MCF 10A (cell line): Measurements from ENCODE around the gene NAP1L2. TPM values are rescaled to one million over a fixed set of nuclear protein-coding genes. Genes with fewer than 3 reads are reported as not detected.
"Not testable (repeated sequence)": the region's sequence is repeated elsewhere in the genome, so short reads cannot be mapped to it uniquely, and the experiment has no call there.

Source experiments
- BruUV-seq: library from RNA; stranded (reverse); fragments of 400-500 nt; replicated peaks from 2 replicates; lab custom pipeline; 2021; lab: Mats Ljungman, UMichigan
- CTCF ChIA-PET: fragments of 300-600 bp; sonication (Branson Sonifier 250); formaldehyde crosslinking; extraction: SDS; loops from one replicate; lab custom pipeline; 2021; ENCODE audit warnings: antibody characterized with exemption, inconsistent platforms; lab: Yijun Ruan, JAX
- POLR2A ChIA-PET: fragments of 300-600, 350-650 bp; sonication (Branson Sonifier 250); formaldehyde crosslinking; extraction: SDS; loops from one replicate; lab custom pipeline; 2020; ENCODE audit warnings: antibody characterized with exemption, inconsistent platforms; lab: Yijun Ruan, JAX
- DNase-seq: peaks from one replicate; pipeline ENCODE4 v3.0.0-alpha.2; 2018; ENCODE audit not compliant: unreplicated experiment
- H3K27ac Mint-ChIP-seq: one replicate; pipeline ENCODE4 v1.8.0; 2022; ENCODE audit warnings: mild to moderate bottlenecking, low read depth, mixed read lengths; ENCODE audit not compliant: unreplicated experiment
- H3K27me3 Mint-ChIP-seq: one replicate; pipeline ENCODE4 v1.8.0; 2022; ENCODE audit warnings: mixed read lengths; ENCODE audit not compliant: insufficient read depth, unreplicated experiment
- H3K36me3 Mint-ChIP-seq: one replicate; pipeline ENCODE4 v1.8.0; 2022; ENCODE audit warnings: mild to moderate bottlenecking, moderate library complexity, mixed read lengths; ENCODE audit not compliant: insufficient read depth, unreplicated experiment
- H3K4me1 Mint-ChIP-seq: one replicate; pipeline ENCODE4 v1.8.0; 2022; ENCODE audit warnings: mixed read lengths; ENCODE audit not compliant: insufficient read depth, unreplicated experiment
- H3K4me3 Mint-ChIP-seq: one replicate; pipeline ENCODE4 v1.8.0; 2022; ENCODE audit warnings: mild to moderate bottlenecking, moderate library complexity, mixed read lengths; ENCODE audit not compliant: unreplicated experiment
- H3K9me3 Mint-ChIP-seq: one replicate; pipeline ENCODE4 v1.8.0; 2022; ENCODE audit warnings: mixed read lengths; ENCODE audit not compliant: unreplicated experiment
- intact Hi-C: fragments of 100-400 bp; cut with micrococcal nuclease; formaldehyde crosslinking; loops from 2 replicates; pipeline ENCODE4 v1.14.1; 2022
- total RNA-seq: library from RNA; stranded (reverse); gene quantifications from 2 replicates; pipeline ENCODE4 v1.2.3, GENCODE V29; 2022
- TF ChIP-seq, protein P1 (sequence below): fragments of 200-600 bp; IDR thresholded peaks from one replicate; pipeline ENCODE4 v1.8.0; 2022; ENCODE audit warnings: antibody characterized with exemption, mild to moderate bottlenecking; ENCODE audit not compliant: unreplicated experiment

Gene NAP1L2
- total RNA-seq, 1 experiment from 2014 or later = not detected

DNA sequence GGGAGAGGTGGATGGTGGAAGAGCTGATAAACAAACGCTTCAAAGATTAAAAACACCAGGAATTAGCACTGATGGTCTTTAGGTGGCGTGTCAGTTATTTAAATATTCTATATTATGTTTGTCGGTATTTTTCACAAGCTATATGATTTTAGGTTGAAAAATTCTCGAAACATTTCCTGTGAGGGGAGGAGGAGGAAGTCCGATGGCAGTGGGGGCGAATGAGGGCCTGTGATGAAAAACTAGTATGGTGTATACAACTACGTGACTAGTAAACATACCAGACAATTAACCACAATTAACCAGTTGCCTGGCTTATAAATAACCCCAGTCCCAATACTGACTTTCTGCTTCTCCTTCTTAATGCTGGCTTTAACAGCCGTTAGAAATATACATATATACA lies 595 bp upstream of the NAP1L2 start:
- peaks cover 61% of the 10 kb centered on the region for H3K27me3 Mint-ChIP-seq
- CTCF ChIA-PET = no interaction called here
- intact Hi-C loops = no loop called here
- TF ChIP-seq, protein P1, sequence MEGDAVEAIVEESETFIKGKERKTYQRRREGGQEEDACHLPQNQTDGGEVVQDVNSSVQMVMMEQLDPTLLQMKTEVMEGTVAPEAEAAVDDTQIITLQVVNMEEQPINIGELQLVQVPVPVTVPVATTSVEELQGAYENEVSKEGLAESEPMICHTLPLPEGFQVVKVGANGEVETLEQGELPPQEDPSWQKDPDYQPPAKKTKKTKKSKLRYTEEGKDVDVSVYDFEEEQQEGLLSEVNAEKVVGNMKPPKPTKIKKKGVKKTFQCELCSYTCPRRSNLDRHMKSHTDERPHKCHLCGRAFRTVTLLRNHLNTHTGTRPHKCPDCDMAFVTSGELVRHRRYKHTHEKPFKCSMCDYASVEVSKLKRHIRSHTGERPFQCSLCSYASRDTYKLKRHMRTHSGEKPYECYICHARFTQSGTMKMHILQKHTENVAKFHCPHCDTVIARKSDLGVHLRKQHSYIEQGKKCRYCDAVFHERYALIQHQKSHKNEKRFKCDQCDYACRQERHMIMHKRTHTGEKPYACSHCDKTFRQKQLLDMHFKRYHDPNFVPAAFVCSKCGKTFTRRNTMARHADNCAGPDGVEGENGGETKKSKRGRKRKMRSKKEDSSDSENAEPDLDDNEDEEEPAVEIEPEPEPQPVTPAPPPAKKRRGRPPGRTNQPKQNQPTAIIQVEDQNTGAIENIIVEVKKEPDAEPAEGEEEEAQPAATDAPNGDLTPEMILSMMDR = no peak
- DNase-seq = no peak
- no TSS peak for BruUV-seq
- H3K4me1 Mint-ChIP-seq = no peaks in the 10 kb centered on the region
- peak overlapping the region; percentile 54 for H3K4me3 Mint-ChIP-seq
- no peaks in the 10 kb centered on the region for H3K36me3 Mint-ChIP-seq
- POLR2A ChIA-PET = no interaction called here
- H3K9me3 Mint-ChIP-seq = no peaks in the 10 kb centered on the region
- H3K27ac Mint-ChIP-seq = no peak overlapping the region

DNA sequence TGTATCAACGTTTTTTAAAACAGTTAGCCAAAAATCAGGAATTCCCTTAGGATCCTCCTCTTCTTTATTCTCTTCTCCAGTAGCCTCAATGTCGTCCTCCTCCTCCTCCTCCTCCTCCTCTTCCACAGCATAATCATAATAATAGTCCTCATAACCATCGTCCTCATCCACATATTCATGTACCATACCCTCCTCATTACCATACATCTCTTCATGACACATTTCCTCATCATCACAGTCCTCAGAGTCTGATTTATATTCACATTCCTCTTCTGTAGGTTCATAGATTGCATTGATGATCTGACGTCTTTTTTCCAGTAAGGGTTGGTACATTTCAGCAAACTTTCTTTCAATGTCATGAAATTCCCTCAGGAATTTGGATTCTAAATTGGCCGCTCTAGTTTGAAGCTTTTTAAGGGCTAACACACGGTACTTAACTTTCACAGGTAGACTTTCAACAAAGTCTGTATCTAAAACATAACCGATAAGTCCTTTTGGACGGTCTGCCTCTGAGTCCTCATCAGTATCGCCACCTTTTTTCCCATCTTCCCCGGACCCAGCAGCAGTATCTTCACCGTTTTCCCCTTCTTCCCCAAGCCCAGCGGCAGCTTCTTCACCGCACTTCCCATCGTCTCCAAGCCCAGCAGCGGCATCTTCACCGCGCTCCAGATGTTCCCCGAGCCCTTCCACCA lies 771 bp downstream of the NAP1L2 start:
- no peak overlapping the region for H3K27ac Mint-ChIP-seq
- ChIA-PET CTCF (interaction anchor here (0.6 kb wide), 1 partner anchor 174 kb away, joined by 4 read pairs; no protein-coding TSS in a partner anchor), POLR2A (no interaction called here)
- no TSS peak for BruUV-seq
- peaks cover 61% of the 10 kb centered on the region for H3K27me3 Mint-ChIP-seq
- no peaks in the 10 kb centered on the region for H3K36me3 Mint-ChIP-seq
- DNase-seq = no peak
- H3K4me1 Mint-ChIP-seq = no peaks in the 10 kb centered on the region
- TF ChIP-seq, protein P1 = no peak
- intact Hi-C loops = no loop called here
- H3K9me3 Mint-ChIP-seq = no peaks in the 10 kb centered on the region
- H3K4me3 Mint-ChIP-seq = peak overlapping the region; percentile 54

- intact Hi-C loops = no loop called here
- Mint-ChIP-seq H3K4me1 (no peaks in the 10 kb centered on the region), H3K9me3 (no peaks in the 10 kb centered on the region), H3K36me3 (no peaks in the 10 kb centered on the region), H3K27ac (no peak overlapping the region), H3K4me3 (no peak overlapping the region), H3K27me3 (peaks cover 36% of the 10 kb centered on the region)
- ChIA-PET CTCF (no interaction called here), POLR2A (no interaction called here)
- DNase-seq = no peak
- no TSS peak for BruUV-seq
- TF ChIP-seq, protein P1 = no peak
Observed at GRCh38 chrX:73206366-73206765, 8.3 kb downstream of the NAP1L2 start.

DNA sequence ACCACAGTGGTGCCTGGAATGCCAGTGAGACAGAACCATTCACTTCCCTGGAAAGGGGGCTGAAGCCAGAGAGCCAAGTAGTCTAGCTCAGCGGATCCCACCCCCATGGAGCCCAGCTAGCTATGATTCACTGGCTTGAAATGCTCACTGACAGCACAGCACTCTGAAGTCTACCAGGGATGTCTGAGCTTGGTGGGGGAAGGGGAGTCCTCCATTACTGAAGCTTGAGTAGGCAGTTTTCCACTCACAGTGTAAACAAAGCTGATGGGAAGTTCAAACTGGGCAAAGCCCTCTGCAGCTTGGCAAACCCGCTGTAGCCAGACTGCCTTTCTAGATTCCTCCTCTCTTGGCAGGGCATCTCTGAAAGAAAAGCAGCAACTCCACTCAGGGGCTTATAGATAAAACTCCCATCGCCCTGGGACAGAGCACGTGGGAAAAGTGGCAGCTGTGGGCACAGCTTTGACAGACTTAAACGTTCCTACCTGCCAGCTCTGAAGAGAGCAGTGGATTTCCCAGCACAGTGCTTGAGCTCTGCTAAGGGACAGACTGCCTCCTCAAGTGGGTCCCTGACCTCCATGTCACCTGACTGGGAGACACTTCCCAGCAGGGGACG lies 32.0 kb downstream of the NAP1L2 start:
- intact Hi-C loops = no loop called here
- no peaks in the 10 kb centered on the region for H3K4me1 Mint-ChIP-seq
- peaks cover 14% of the 10 kb centered on the region for H3K27me3 Mint-ChIP-seq
- no TSS peak for BruUV-seq
- no peak overlapping the region for H3K4me3 Mint-ChIP-seq
- peaks cover 25% of the 10 kb centered on the region for H3K9me3 Mint-ChIP-seq
- DNase-seq = no peak
- H3K27ac Mint-ChIP-seq = no peak overlapping the region
- H3K36me3 Mint-ChIP-seq = no peaks in the 10 kb centered on the region
- ChIA-PET CTCF (interaction anchor here (0.6 kb wide), 1 partner anchor 149 kb away, joined by 3 read pairs; no protein-coding TSS in a partner anchor), POLR2A (no interaction called here)
- TF ChIP-seq, protein P1 = no peak

DNA sequence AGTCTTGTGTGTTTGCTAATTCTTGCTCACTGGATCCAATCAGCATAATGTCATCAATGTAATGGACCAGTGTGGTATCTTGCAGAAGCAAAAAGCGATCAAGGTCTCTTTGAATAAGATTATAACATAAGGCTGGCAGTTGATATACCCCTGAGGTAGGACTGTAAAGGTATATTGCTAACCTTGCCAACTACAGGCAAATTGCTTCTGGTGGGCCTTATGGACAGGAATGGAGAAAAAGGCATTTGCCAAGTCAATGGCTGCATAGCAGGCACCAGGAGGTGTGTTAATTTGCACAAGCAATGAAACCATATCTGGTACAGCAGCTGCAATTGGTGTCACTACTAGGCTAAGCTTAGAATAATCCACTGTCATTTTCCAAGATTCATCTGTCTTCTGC lies 45.7 kb downstream of the NAP1L2 start:
- DNase-seq, intact Hi-C loops, CTCF ChIA-PET, H3K4me3 Mint-ChIP-seq, H3K27ac Mint-ChIP-seq, H3K36me3 Mint-ChIP-seq, H3K4me1 Mint-ChIP-seq, POLR2A ChIA-PET, BruUV-seq: not testable (repeated sequence)
- peaks cover 16% of the 10 kb centered on the region for H3K9me3 Mint-ChIP-seq
- H3K27me3 Mint-ChIP-seq = peaks cover 14% of the 10 kb centered on the region
